Measurements from ENCODE around the gene ROPN1L.

DNA sequence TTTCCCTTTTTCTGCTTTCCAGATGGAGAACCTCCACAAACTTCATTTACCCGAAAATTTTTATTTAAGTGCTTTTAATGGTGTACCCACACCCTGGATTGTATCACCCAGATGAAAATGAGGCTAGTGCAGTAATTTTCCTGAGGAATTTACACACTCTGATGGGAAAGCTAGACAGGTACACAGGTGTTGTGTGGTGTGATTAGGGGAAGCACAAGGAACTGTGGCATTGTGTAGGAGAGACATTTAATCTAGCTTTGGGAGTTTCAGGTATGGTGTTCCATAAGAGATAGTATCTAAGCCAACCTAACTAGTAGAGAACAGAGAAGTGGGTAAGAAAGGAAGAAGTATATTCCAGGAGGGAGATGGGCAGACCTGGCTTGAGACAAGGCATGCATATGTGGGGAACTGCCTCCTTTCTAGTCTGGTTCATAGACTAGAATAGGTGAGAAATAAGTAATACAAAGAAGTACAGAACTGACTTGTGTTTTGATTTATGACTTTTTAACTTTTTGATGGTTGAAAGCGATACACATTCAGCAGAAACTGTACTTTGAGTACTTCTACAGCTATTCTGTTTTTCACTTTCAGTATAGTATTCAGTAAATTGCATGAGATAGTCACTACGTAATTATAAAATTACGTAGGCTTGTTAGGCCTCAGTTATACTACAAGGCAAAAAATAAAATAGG is 22.9 kb upstream of the ROPN1L start:
- TF ChIP-seq TAF1 (IDR thresholded peaks at IDR 0.05; ENCODE audit: borderline replicate concordance, insufficient read depth, low read length), result no peak
- TF ChIP-seq, protein P1, sequence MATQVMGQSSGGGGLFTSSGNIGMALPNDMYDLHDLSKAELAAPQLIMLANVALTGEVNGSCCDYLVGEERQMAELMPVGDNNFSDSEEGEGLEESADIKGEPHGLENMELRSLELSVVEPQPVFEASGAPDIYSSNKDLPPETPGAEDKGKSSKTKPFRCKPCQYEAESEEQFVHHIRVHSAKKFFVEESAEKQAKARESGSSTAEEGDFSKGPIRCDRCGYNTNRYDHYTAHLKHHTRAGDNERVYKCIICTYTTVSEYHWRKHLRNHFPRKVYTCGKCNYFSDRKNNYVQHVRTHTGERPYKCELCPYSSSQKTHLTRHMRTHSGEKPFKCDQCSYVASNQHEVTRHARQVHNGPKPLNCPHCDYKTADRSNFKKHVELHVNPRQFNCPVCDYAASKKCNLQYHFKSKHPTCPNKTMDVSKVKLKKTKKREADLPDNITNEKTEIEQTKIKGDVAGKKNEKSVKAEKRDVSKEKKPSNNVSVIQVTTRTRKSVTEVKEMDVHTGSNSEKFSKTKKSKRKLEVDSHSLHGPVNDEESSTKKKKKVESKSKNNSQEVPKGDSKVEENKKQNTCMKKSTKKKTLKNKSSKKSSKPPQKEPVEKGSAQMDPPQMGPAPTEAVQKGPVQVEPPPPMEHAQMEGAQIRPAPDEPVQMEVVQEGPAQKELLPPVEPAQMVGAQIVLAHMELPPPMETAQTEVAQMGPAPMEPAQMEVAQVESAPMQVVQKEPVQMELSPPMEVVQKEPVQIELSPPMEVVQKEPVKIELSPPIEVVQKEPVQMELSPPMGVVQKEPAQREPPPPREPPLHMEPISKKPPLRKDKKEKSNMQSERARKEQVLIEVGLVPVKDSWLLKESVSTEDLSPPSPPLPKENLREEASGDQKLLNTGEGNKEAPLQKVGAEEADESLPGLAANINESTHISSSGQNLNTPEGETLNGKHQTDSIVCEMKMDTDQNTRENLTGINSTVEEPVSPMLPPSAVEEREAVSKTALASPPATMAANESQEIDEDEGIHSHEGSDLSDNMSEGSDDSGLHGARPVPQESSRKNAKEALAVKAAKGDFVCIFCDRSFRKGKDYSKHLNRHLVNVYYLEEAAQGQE (IDR thresholded peaks at IDR 0.05; ENCODE audit: insufficient read depth in 1 of 2, low read depth in 2 of 2, low read length in 2 of 2), result no peak

Data from PFSK-1 (cell line).